Measurements from ENCODE around the gene TNFRSF1A. TPM values are rescaled to one million over a fixed set of nuclear protein-coding genes. Genes with fewer than 3 reads are reported as not detected.

The TNFRSF1A gene
- total and polyA plus RNA-seq, 12 donors, result 46.4 to 386 (median 224) TPM

DNA sequence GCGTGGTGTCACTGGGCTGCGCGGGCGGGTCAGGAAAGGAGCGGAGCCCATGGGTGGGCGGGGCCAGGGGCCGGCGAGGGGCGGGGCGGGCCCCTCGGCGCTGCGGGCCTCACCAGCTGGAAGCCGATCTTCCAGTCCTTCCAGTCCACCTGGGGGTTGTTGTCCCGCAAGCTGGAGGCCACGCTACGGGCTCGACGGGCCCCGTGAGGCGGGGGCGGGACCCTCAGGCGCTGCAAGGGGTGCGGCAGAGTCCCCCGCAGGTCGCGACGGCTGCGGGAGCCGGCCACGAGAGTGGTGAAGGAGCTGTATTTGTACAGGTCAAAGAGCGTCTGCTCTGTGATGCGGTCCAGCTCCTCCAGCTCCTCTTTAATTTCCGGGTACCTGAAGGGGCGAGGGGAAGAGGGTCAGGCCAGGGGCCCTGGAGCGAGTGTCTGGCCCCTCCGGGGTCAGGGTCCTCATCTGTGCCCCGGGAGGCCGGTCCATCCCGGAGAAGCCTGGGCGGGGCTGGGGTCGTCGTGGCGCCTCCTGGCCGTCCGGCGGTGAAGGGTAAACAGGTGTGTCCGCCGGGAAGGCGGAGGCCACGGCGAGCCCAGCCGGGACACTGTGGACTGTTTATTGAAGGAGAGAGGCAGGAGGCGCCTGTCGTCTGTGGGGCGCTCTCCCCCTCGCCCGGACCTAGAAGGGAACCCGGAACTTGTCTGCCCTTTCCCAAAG, 21.6 kb upstream of the TNFRSF1A start:
- Histone ChIP-seq H3K36me3 (replicated peaks in 1 of 2) (no peaks in the 10 kb centered on the region), H3K27ac (peak overlapping the region; percentile 75 to 95 (median 80)), H3K4me1 (replicated peaks in 1 of 2) (peaks cover 0 to 9% of the 10 kb centered on the region in 2 donors), H3K9me3 (replicated peaks in 1 of 3) (no peaks in the 10 kb centered on the region), H3K27me3 (no peaks in the 10 kb centered on the region), H3K4me3 (peak overlapping the region in 3 of 4 donors; percentile 33 to 64 (median 58))
- WGBS, 4 donors, result 2 to 6% (median 3%) methylated on average over 11 to 59 of the region's 59 CpGs
- intact Hi-C loops (cut with DNase I), result no loop called here
- TF ChIP-seq, protein P1, sequence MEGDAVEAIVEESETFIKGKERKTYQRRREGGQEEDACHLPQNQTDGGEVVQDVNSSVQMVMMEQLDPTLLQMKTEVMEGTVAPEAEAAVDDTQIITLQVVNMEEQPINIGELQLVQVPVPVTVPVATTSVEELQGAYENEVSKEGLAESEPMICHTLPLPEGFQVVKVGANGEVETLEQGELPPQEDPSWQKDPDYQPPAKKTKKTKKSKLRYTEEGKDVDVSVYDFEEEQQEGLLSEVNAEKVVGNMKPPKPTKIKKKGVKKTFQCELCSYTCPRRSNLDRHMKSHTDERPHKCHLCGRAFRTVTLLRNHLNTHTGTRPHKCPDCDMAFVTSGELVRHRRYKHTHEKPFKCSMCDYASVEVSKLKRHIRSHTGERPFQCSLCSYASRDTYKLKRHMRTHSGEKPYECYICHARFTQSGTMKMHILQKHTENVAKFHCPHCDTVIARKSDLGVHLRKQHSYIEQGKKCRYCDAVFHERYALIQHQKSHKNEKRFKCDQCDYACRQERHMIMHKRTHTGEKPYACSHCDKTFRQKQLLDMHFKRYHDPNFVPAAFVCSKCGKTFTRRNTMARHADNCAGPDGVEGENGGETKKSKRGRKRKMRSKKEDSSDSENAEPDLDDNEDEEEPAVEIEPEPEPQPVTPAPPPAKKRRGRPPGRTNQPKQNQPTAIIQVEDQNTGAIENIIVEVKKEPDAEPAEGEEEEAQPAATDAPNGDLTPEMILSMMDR (IDR thresholded peaks at IDR 0.05), result no peak
- TF ChIP-seq POLR2A (IDR thresholded peaks at IDR 0.05), result peak in 1 of 2 donors; percentile 75
- DNase-seq, result peak; percentile 67 to 83 (median 77)

DNA sequence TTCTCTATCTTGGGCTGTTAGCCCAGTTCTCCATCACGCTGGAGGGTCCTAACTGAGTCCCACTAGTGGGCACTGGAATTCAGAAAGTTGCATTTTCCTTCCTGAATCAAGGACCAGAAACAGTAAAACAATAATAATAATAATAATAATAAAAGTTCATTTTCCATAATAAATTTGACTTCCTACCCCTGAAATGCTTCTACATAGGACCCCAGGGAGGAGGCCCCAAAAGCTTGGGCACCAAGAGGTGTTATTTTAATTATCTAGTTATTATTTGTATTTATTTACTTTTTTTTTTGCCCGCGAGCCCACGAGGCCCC, 21.1 kb upstream of the TNFRSF1A start:
- Histone ChIP-seq H3K4me1 (replicated peaks in 1 of 2) (peaks cover 0 to 8% of the 10 kb centered on the region in 2 donors), H3K27me3 (no peaks in the 10 kb centered on the region), H3K9me3 (replicated peaks in 1 of 3) (no peaks in the 10 kb centered on the region), H3K4me3 (peak overlapping the region in 2 of 4 donors; percentile 33 to 64), H3K36me3 (replicated peaks in 1 of 2) (no peaks in the 10 kb centered on the region), H3K27ac (peak overlapping the region in 3 of 5 donors; percentile 75 to 95 (median 87))
- intact Hi-C loops (cut with DNase I), result no loop called here
- WGBS, 4 donors, result 14 to 19% (median 17%) methylated on average over 4 of the region's 4 CpGs
- TF ChIP-seq, protein P1 (IDR thresholded peaks at IDR 0.05), result no peak
- TF ChIP-seq POLR2A (IDR thresholded peaks at IDR 0.05), result no peak
- no peak for DNase-seq

DNA sequence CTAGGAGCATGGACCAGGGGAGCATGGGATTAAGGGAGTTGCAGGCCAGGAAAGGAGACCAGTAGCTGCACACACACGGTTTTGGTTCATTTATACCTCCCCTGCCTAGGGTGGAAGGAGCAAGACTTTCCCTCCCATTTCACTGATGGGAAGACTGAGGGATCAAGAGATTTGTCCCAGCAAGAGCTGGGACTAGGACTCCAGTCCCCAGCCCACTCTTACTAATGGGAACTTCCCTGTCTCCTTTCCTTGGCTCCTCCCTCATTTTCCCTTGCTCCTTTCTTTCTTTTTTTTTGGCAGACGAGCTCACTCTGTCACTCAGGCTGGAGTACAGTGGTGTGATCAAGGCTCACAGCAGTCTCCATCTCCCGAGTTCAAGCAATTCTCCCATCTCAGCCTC, 20.5 kb upstream of the TNFRSF1A start:
- Histone ChIP-seq H3K9me3 (replicated peaks in 1 of 3) (no peaks in the 10 kb centered on the region), H3K27me3 (no peaks in the 10 kb centered on the region), H3K4me3 (no peak overlapping the region), H3K27ac (peak overlapping the region in 1 of 5 donors; percentile 67), H3K36me3 (replicated peaks in 1 of 2) (no peaks in the 10 kb centered on the region), H3K4me1 (replicated peaks in 1 of 2) (peaks cover 0 to 8% of the 10 kb centered on the region in 2 donors)
- intact Hi-C loops (cut with DNase I), result no loop called here
- 66 to 75% (median 68%) methylated on average over 3 of the region's 3 CpGs for WGBS, 4 donors
- no peak for TF ChIP-seq POLR2A (IDR thresholded peaks at IDR 0.05)
- TF ChIP-seq, protein P1 (IDR thresholded peaks at IDR 0.05), result no peak
- no peak for DNase-seq

DNA sequence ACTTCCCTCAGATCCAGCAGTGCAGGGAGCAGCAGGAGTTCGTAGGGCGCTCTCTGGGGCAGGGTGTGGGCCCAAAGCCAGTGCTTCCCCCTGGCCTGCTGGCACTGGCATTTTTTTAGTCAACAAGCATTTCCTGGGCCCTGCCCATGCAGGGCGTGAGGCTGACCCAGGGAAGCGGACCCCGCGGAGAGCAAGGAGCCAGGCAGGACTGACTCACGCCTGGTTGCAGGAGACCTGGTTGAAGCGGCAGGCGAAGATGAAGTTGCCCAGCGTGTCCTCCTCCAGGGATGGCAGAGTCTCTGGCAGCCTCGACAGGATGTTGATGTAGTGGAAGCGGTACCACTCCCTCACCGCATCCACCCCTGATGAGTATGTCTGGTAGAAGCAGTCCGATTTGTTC, 20.0 kb upstream of the TNFRSF1A start:
- peak in 4 of 7 donors; percentile 43 to 62 (median 48) for DNase-seq
- no peaks in the 10 kb centered on the region for H3K36me3 ChIP-seq (replicated peaks in 1 of 2)
- TF ChIP-seq POLR2A (IDR thresholded peaks at IDR 0.05), result no peak
- TF ChIP-seq, protein P1 (IDR thresholded peaks at IDR 0.05), result no peak
- H3K27me3 ChIP-seq, result no peaks in the 10 kb centered on the region
- intact Hi-C loops (cut with DNase I), result no loop called here
- no peak overlapping the region for H3K4me3 ChIP-seq
- H3K9me3 ChIP-seq (replicated peaks in 1 of 3), result no peaks in the 10 kb centered on the region
- H3K27ac ChIP-seq, result peak overlapping the region in 1 of 5 donors; percentile 67
- H3K4me1 ChIP-seq (replicated peaks in 1 of 2), result peaks cover 0 to 8% of the 10 kb centered on the region in 2 donors
- 68 to 90% (median 83%) methylated on average over 8 to 14 of the region's 14 CpGs for WGBS, 4 donors

All from adrenal gland (tissue), 12 donors.